Left ventricle myocardium inferior (tissue), 1 donor: Measurements from ENCODE around the gene CNOT4. TPM values are rescaled to one million over a fixed set of nuclear protein-coding genes. Genes with fewer than 3 reads are reported as not detected.
"Not testable (repeated sequence)": the region's sequence is repeated elsewhere in the genome, so short reads cannot be mapped to it uniquely, and the experiment has no call there.

Experiments used
- DNase-seq: peaks from one replicate; pipeline ENCODE4 v3.0.0-alpha.2; 2020
- H3K27ac ChIP-seq: fragments of 200-600 bp; replicated peaks from 2 replicates; pipeline ENCODE4 v1.8.0; 2021
- H3K27me3 ChIP-seq: fragments of 200-600 bp; 2 replicates; pipeline ENCODE4 v1.8.0; 2021; ENCODE audit warnings: low read depth
- H3K36me3 ChIP-seq: fragments of 200-600 bp; 2 replicates; pipeline ENCODE4 v1.8.0; 2021
- H3K4me1 ChIP-seq: fragments of 200-600 bp; 2 replicates; pipeline ENCODE4 v1.8.0; 2021
- H3K4me3 ChIP-seq: fragments of 200-600 bp; 2 replicates; pipeline ENCODE4 v1.8.0; 2021; ENCODE audit warnings: mild to moderate bottlenecking, moderate library complexity
- H3K9me3 ChIP-seq: fragments of 200-600 bp; replicated peaks from 2 replicates; pipeline ENCODE4 v1.8.0; 2021
- CTCF ChIP-seq: fragments of 200-600 bp; IDR thresholded peaks from 2 replicates; pipeline ENCODE4 v1.8.0; 2021; ENCODE audit warnings: antibody characterized with exemption, mild to moderate bottlenecking, borderline replicate concordance
- intact Hi-C: fragments of 100-400 bp; cut with micrococcal nuclease; formaldehyde crosslinking; loops from one replicate; pipeline ENCODE4 v1.11.0; 2022
- total RNA-seq: library from RNA; stranded (reverse); fragmentation: NEBNext Ultra II Directional; extraction: Animal tissue kit (Norgen Biotek cat#: 25700); gene quantifications from one replicate; pipeline ENCODE4 v1.2.1, GENCODE V29; 2021
- donor health status: DM: no; HTN: yes; CAD: no; lungs with severe emphysema.

CNOT4 gene
- total RNA-seq, 1 donor from 2014 or later = 26.1 TPM

GRCh38 chr7:135501402-135501801 is 8.5 kb downstream of the CNOT4 start:
- Histone ChIP-seq H3K9me3 (no peaks in the 10 kb centered on the region), H3K4me1 (peaks cover 66% of the 10 kb centered on the region), H3K4me3 (no peak overlapping the region), H3K27me3 (no peaks in the 10 kb centered on the region), H3K36me3 (no peaks in the 10 kb centered on the region), H3K27ac (no peak overlapping the region)
- no peak for TF ChIP-seq CTCF
- DNase-seq = no peak
- intact Hi-C loops = no loop called here

- no peak for TF ChIP-seq CTCF
- no peaks in the 10 kb centered on the region for H3K36me3 ChIP-seq
- no peak overlapping the region for H3K27ac ChIP-seq
- H3K4me3 ChIP-seq = no peak overlapping the region
- DNase-seq = no peak
- intact Hi-C loops = no loop called here
- peaks cover 59% of the 10 kb centered on the region for H3K4me1 ChIP-seq
- no peaks in the 10 kb centered on the region for H3K9me3 ChIP-seq
- H3K27me3 ChIP-seq = no peaks in the 10 kb centered on the region
Measured at GRCh38 chr7:135499818-135500217, 10.1 kb downstream of the CNOT4 start.

GRCh38 chr7:135497161-135497560 is 12.7 kb downstream of the CNOT4 start:
- H3K27me3 ChIP-seq, DNase-seq, H3K27ac ChIP-seq, H3K4me3 ChIP-seq, intact Hi-C loops, H3K36me3 ChIP-seq, H3K9me3 ChIP-seq: not testable (repeated sequence)
- peaks cover 65% of the 10 kb centered on the region for H3K4me1 ChIP-seq

GRCh38 chr7:135493362-135493761 is 16.5 kb downstream of the CNOT4 start:
- H3K4me3 ChIP-seq = no peak overlapping the region
- H3K36me3 ChIP-seq = no peaks in the 10 kb centered on the region
- H3K27me3 ChIP-seq = no peaks in the 10 kb centered on the region
- H3K27ac ChIP-seq = no peak overlapping the region
- intact Hi-C loops = no loop called here
- TF ChIP-seq CTCF = no peak
- no peaks in the 10 kb centered on the region for H3K9me3 ChIP-seq
- H3K4me1 ChIP-seq = peaks cover 44% of the 10 kb centered on the region
- no peak for DNase-seq

- no peak for DNase-seq
- H3K27ac ChIP-seq = no peak overlapping the region
- no peak for TF ChIP-seq CTCF
- no peaks in the 10 kb centered on the region for H3K36me3 ChIP-seq
- intact Hi-C loops = no loop called here
- no peaks in the 10 kb centered on the region for H3K9me3 ChIP-seq
- H3K27me3 ChIP-seq = no peaks in the 10 kb centered on the region
- peaks cover 32% of the 10 kb centered on the region for H3K4me1 ChIP-seq
- no peak overlapping the region for H3K4me3 ChIP-seq
Measured at GRCh38 chr7:135492151-135492550, 17.8 kb downstream of the CNOT4 start.

- Histone ChIP-seq H3K36me3 (no peaks in the 10 kb centered on the region), H3K27me3 (no peaks in the 10 kb centered on the region), H3K9me3 (no peaks in the 10 kb centered on the region), H3K27ac (no peak overlapping the region), H3K4me1 (peaks cover 33% of the 10 kb centered on the region), H3K4me3 (no peak overlapping the region)
- DNase-seq = no peak
- no peak for TF ChIP-seq CTCF
- intact Hi-C loops = no loop called here
Measured at GRCh38 chr7:135490783-135491182, 19.1 kb downstream of the CNOT4 start.
